HCT116 (cell line): ENCODE measurements around the gene ATG4A. TPM values are rescaled to one million over a fixed set of nuclear protein-coding genes. Genes with fewer than 3 reads are reported as not detected.

Source experiments
- ATAC-seq: fragments of 200-7000 bp; cut with Tn5 transposase; 2 replicates; pipeline ENCODE4 v1.9.1; 2020; ENCODE audit warnings: mild to moderate bottlenecking, moderate library complexity
- BruUV-seq: library from RNA; stranded (reverse); fragments of 400-500 nt; replicated peaks from 2 replicates; lab custom pipeline; 2021; lab: Mats Ljungman, UMichigan
- CTCF ChIA-PET: fragments of 300-600 bp; sonication (Branson Sonifier 250); formaldehyde crosslinking; loops from one replicate; lab custom pipeline; 2021; ENCODE audit warnings: antibody characterized with exemption; lab: Charles Lee
- POLR2A ChIA-PET: fragments of 300-600, 350-600 bp; sonication (Branson Sonifier 250); formaldehyde crosslinking; loops from one replicate; lab custom pipeline; 2021; ENCODE audit warnings: antibody characterized with exemption; lab: Charles Lee
- RAD21 ChIA-PET, 2 experiments: fragments of 300-600 bp; sonication (Branson Sonifier 250); formaldehyde crosslinking; loops; one replicate each; lab custom pipeline; 2023; ENCODE audit warnings: low total read pairs in 2 of 2; ENCODE audit not compliant: uncharacterized antibody in 2 of 2, unreplicated experiment in 2 of 2, low non-redundant PET in 1 of 2; lab: Charles Lee
- DNase-seq: peaks from one replicate; pipeline ENCODE4 v3.0.0-alpha.2; 2010; ENCODE audit warnings: low read depth, low spot score
- H2AFZ ChIP-seq: fragments of 200-600 bp; shearing (Covaris generic), sonication (generic); 2 replicates; pipeline ENCODE4 v1.6.1; 2017; ENCODE audit warnings: low read depth, mixed run types, mixed read lengths, antibody characterized with exemption, low read length; ENCODE audit not compliant: poor library complexity, severe bottlenecking
- H3K27ac ChIP-seq: 2 replicates; pipeline ENCODE4 v1.5.1; 2012; ENCODE audit warnings: low read depth, low read length
- H3K27me3 ChIP-seq: fragments of 200-600 bp; sonication (generic); 2 replicates; pipeline ENCODE4 v1.6.1; 2016; ENCODE audit warnings: mixed run types, low read length, mixed read lengths; ENCODE audit not compliant: insufficient read depth
- H3K36me3 ChIP-seq, 2 experiments: fragments of 200-500 bp in 1 of 2; fragments of 200-600 bp in 1 of 2; sonication (Bioruptor generic) in 1 of 2; sonication (generic) in 1 of 2; 2 replicates each; pipeline versions ENCODE4 v1.5.1 to v1.6.1; 2014 to 2016; ENCODE audit warnings: low read length in 2 of 2, inconsistent platforms in 1 of 2, mixed read lengths in 1 of 2, mixed run types in 1 of 2; ENCODE audit not compliant: insufficient read depth in 2 of 2, control insufficient read depth in 1 of 2
- H3K4me1 ChIP-seq, 2 experiments: fragments of 200-600 bp in 1 of 2; sonication (generic) in 1 of 2; 2 replicates each; pipeline versions ENCODE4 v1.5.1 to v1.6.1; 2012 to 2017; ENCODE audit warnings: low read length in 2 of 2, inconsistent platforms in 1 of 2, mild to moderate bottlenecking in 1 of 2, mixed read lengths in 1 of 2, mixed run types in 1 of 2, moderate library complexity in 1 of 2; ENCODE audit not compliant: insufficient read depth in 2 of 2, control insufficient read depth in 1 of 2
- H3K4me2 ChIP-seq: fragments of 200-600 bp; sonication (generic); 2 replicates; pipeline ENCODE4 v1.6.1; 2017; ENCODE audit warnings: mixed run types, low read length, mixed read lengths
- H3K4me3 ChIP-seq, 2 experiments: fragments of 200-600 bp in 1 of 2; sonication (generic) in 1 of 2; replicated peaks in 1 of 2; 2 replicates each; pipeline ENCODE4 v1.5.1; 2011 to 2016; ENCODE audit warnings: low read length in 2 of 2, control low read depth in 1 of 2, low read depth in 1 of 2, mild to moderate bottlenecking in 1 of 2, mixed read lengths in 1 of 2, mixed run types in 1 of 2
- H3K79me2 ChIP-seq: fragments of 200-600 bp; sonication (generic); 2 replicates; pipeline ENCODE4 v1.6.1; 2017; ENCODE audit warnings: mild to moderate bottlenecking, mixed run types, low read length, moderate library complexity, mixed read lengths; ENCODE audit not compliant: insufficient read depth
- H3K9ac ChIP-seq: fragments of 200-600 bp; sonication (generic); 2 replicates; pipeline ENCODE4 v1.6.1; 2016; ENCODE audit warnings: low read length, mixed read lengths
- H3K9me2 ChIP-seq: fragments of 200-600 bp; sonication (generic), shearing (Covaris generic); 2 replicates; pipeline ENCODE4 v1.6.1; 2017; ENCODE audit warnings: mixed run types, mild to moderate bottlenecking, moderate library complexity; ENCODE audit not compliant: insufficient read depth
- H3K9me3 ChIP-seq, 2 experiments: fragments of 200-500 bp in 1 of 2; fragments of 200-600 bp in 1 of 2; sonication (Bioruptor generic) in 1 of 2; sonication (generic) in 1 of 2; 2 replicates each; pipeline ENCODE4 v1.6.1; 2014 to 2017; ENCODE audit warnings: low read length in 2 of 2, mixed read lengths in 2 of 2, inconsistent platforms in 1 of 2, low read depth in 1 of 2, mild to moderate bottlenecking in 1 of 2, mixed run types in 1 of 2, moderate library complexity in 1 of 2; ENCODE audit not compliant: control insufficient read depth in 1 of 2, insufficient read depth in 1 of 2
- H4K20me1 ChIP-seq: fragments of 200-600 bp; sonication (generic), shearing (Covaris generic); 2 replicates; pipeline ENCODE4 v1.6.1; 2017; ENCODE audit warnings: mixed run types, mild to moderate bottlenecking, moderate library complexity; ENCODE audit not compliant: insufficient read depth
- CBX3 ChIP-seq: IDR thresholded peaks from 2 replicates; pipeline ENCODE4 v1.6.1; 2012; ENCODE audit warnings: low read depth
- CEBPB ChIP-seq: IDR thresholded peaks from 2 replicates; pipeline ENCODE4 v1.6.1; 2012; ENCODE audit warnings: low read depth
- EGR1 ChIP-seq: IDR thresholded peaks from 2 replicates; pipeline ENCODE4 v1.6.1; 2012; ENCODE audit warnings: low read depth
- ELF1 ChIP-seq: IDR thresholded peaks from 2 replicates; pipeline ENCODE4 v1.6.1; 2012; ENCODE audit warnings: low read depth, borderline replicate concordance
- EZH2 ChIP-seq: fragments of 200-600 bp; sonication (generic); IDR thresholded peaks from 2 replicates; pipeline ENCODE4 v1.6.1; 2017; ENCODE audit warnings: antibody characterized with exemption, mixed run types
- EZH2phosphoT487 ChIP-seq: fragments of 200-600 bp; IDR thresholded peaks from 2 replicates; pipeline ENCODE4 v1.6.1; 2018; ENCODE audit warnings: antibody characterized with exemption, borderline replicate concordance
- JUND ChIP-seq: IDR thresholded peaks from 2 replicates; pipeline ENCODE4 v1.6.1; 2012
- POLR2AphosphoS5 ChIP-seq: IDR thresholded peaks from 2 replicates; pipeline ENCODE4 v1.6.1; 2011; ENCODE audit warnings: mild to moderate bottlenecking, low read depth, low read length, moderate library complexity
- RAD21 ChIP-seq: IDR thresholded peaks from 2 replicates; pipeline ENCODE4 v1.6.1; 2012; ENCODE audit warnings: low read depth, mild to moderate bottlenecking
- REST ChIP-seq: IDR thresholded peaks from 2 replicates; pipeline ENCODE4 v1.6.1; 2012; ENCODE audit warnings: low read depth
- SP1 ChIP-seq: IDR thresholded peaks from 2 replicates; pipeline ENCODE4 v1.6.1; 2012; ENCODE audit warnings: low read depth
- SRF ChIP-seq: IDR thresholded peaks from 2 replicates; pipeline ENCODE4 v1.6.1; 2012; ENCODE audit warnings: low read depth
- TCF7L2 ChIP-seq: IDR thresholded peaks from 2 replicates; pipeline ENCODE4 v1.7.0; 2011; ENCODE audit warnings: borderline replicate concordance, inconsistent platforms; ENCODE audit not compliant: insufficient read depth, insufficient read length; ENCODE audit errors: extremely low read depth
- YY1 ChIP-seq: IDR thresholded peaks from 2 replicates; pipeline ENCODE4 v1.6.1; 2011; ENCODE audit warnings: low read length, low read depth, moderate library complexity, mild to moderate bottlenecking; ENCODE audit not compliant: insufficient replicate concordance; ENCODE audit errors: extremely low read depth
- ZFX ChIP-seq: fragments of 450-650 bp; IDR thresholded peaks from 2 replicates; pipeline ENCODE4 v1.6.1; 2017
- ZNF274 ChIP-seq: fragments of 200-500 bp; sonication (Bioruptor generic); IDR thresholded peaks from 2 replicates; pipeline ENCODE4 v1.6.1; 2014; ENCODE audit warnings: mild to moderate bottlenecking, low read depth, low read length, inconsistent platforms
- intact Hi-C: fragments of 100-400 bp; cut with micrococcal nuclease; formaldehyde crosslinking; loops from 2 replicates; pipeline ENCODE4 v1.10.0; 2022
- total RNA-seq: library from RNA; stranded (reverse); gene quantifications from one replicate; pipeline ENCODE4 v1.2.1, GENCODE V29; 2021; ENCODE audit not compliant: unreplicated experiment
- TF ChIP-seq, protein P1 (sequence below), 3 experiments: fragments of 200-600 bp in 1 of 3; sonication (generic) in 1 of 3; IDR thresholded peaks in 2 of 3; conservative IDR thresholded peaks in 1 of 3; 2 replicates each; pipeline ENCODE4 v1.5.1; 2012 to 2017; ENCODE audit warnings: low read depth in 2 of 3, low read length in 2 of 3, antibody characterized with exemption in 1 of 3, borderline replicate concordance in 1 of 3, control low read depth in 1 of 3, mild to moderate bottlenecking in 1 of 3, mixed read lengths in 1 of 3, mixed run types in 1 of 3, moderate library complexity in 1 of 3; ENCODE audit not compliant: insufficient read depth in 1 of 3
- TF ChIP-seq, protein P2 (sequence below): IDR thresholded peaks from 2 replicates; pipeline ENCODE4 v1.6.1; 2012
- TF ChIP-seq, protein P3 (sequence below): IDR thresholded peaks from 2 replicates; pipeline ENCODE4 v1.6.1; 2011; ENCODE audit warnings: mild to moderate bottlenecking, low read length, moderate library complexity; ENCODE audit not compliant: insufficient replicate concordance; ENCODE audit errors: extremely low read depth

The ATG4A gene
- total RNA-seq, 1 experiment from 2014 or later = 4.1 TPM

GRCh38 chrX:108068121-108068520 lies 23.5 kb upstream of the ATG4A start:
- H3K27me3 ChIP-seq = no peaks in the 10 kb centered on the region
- H4K20me1 ChIP-seq = no peaks in the 10 kb centered on the region
- intact Hi-C loops = no loop called here
- H3K9me3 ChIP-seq = no peaks in the 10 kb centered on the region
- no peak overlapping the region for H3K4me3 ChIP-seq
- ATAC-seq (no peak), DNase-seq (no peak)
- POLR2A ChIA-PET = no interaction called here
- CTCF ChIA-PET = no interaction called here
- no peak overlapping the region for H2AFZ ChIP-seq
- no TSS peak for BruUV-seq
- H3K4me2 ChIP-seq = no peak overlapping the region
- H3K4me1 ChIP-seq = peaks cover 0 to 6% of the 10 kb centered on the region in 2 experiments; a peak in 1 of 4 replicates
- H3K79me2 ChIP-seq = no peaks in the 10 kb centered on the region
- no peaks in the 10 kb centered on the region for H3K36me3 ChIP-seq
- TF ChIP-seq YY1 (no peak), CBX3 (no peak), EGR1 (no peak), RAD21 (no peak), POLR2AphosphoS5 (no peak), EZH2phosphoT487 (no peak), ELF1 (no peak), REST (no peak), CEBPB (no peak), ZFX (no peak), SRF (no peak), SP1 (no peak), JUND (no peak), EZH2 (no peak), ZNF274 (no peak), TCF7L2 (no peak)
- TF ChIP-seq, protein P1, sequence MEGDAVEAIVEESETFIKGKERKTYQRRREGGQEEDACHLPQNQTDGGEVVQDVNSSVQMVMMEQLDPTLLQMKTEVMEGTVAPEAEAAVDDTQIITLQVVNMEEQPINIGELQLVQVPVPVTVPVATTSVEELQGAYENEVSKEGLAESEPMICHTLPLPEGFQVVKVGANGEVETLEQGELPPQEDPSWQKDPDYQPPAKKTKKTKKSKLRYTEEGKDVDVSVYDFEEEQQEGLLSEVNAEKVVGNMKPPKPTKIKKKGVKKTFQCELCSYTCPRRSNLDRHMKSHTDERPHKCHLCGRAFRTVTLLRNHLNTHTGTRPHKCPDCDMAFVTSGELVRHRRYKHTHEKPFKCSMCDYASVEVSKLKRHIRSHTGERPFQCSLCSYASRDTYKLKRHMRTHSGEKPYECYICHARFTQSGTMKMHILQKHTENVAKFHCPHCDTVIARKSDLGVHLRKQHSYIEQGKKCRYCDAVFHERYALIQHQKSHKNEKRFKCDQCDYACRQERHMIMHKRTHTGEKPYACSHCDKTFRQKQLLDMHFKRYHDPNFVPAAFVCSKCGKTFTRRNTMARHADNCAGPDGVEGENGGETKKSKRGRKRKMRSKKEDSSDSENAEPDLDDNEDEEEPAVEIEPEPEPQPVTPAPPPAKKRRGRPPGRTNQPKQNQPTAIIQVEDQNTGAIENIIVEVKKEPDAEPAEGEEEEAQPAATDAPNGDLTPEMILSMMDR (IDR thresholded peaks at IDR 0.05 in 2 of 3, conservative IDR thresholded peaks at IDR 0.05 in 1 of 3; ENCODE audit: borderline replicate concordance in 1 of 3, insufficient read depth in 1 of 3, low read depth in 2 of 3, low read length in 2 of 3) = no peak
- TF ChIP-seq, protein P2, sequence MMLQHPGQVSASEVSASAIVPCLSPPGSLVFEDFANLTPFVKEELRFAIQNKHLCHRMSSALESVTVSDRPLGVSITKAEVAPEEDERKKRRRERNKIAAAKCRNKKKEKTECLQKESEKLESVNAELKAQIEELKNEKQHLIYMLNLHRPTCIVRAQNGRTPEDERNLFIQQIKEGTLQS = no peak
- TF ChIP-seq, protein P3, sequence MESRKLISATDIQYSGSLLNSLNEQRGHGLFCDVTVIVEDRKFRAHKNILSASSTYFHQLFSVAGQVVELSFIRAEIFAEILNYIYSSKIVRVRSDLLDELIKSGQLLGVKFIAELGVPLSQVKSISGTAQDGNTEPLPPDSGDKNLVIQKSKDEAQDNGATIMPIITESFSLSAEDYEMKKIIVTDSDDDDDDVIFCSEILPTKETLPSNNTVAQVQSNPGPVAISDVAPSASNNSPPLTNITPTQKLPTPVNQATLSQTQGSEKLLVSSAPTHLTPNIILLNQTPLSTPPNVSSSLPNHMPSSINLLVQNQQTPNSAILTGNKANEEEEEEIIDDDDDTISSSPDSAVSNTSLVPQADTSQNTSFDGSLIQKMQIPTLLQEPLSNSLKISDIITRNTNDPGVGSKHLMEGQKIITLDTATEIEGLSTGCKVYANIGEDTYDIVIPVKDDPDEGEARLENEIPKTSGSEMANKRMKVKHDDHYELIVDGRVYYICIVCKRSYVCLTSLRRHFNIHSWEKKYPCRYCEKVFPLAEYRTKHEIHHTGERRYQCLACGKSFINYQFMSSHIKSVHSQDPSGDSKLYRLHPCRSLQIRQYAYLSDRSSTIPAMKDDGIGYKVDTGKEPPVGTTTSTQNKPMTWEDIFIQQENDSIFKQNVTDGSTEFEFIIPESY = no peak
- no peak overlapping the region for H3K9ac ChIP-seq
- H3K27ac ChIP-seq = no peak overlapping the region
- RAD21 ChIA-PET = no interaction called here
- H3K9me2 ChIP-seq = no peaks in the 10 kb centered on the region
